NOMO-1 treated with dmso at 0.1 percent for 144 hours (cell line): ENCODE data around the gene ASF1A.

Experiments
- DNase-seq: peaks from one replicate; lab custom pipeline; 2025; ENCODE audit not compliant: unreplicated experiment; lab: John Stamatoyannopoulos, UW

The ASF1A gene

DNA sequence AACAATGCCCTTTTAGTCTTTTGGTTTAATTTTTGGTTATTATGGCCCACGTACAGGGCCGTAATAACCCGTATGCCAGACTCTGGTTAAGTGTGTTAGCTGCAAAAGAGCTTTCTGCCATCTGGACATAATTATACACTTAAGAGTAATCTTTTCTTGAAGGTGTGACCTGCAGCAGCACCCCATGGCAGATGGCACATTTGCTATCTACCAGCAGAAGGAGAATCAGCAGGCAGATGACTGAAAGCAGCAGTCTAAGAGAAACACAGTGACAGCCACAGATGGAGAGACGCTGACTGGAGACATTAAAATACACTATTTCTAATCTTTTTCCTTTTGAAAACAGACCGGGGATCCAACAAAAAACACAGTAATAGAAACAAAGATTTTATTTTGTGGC lies 18.7 kb downstream of the ASF1A start:
- no peak for DNase-seq

DNA sequence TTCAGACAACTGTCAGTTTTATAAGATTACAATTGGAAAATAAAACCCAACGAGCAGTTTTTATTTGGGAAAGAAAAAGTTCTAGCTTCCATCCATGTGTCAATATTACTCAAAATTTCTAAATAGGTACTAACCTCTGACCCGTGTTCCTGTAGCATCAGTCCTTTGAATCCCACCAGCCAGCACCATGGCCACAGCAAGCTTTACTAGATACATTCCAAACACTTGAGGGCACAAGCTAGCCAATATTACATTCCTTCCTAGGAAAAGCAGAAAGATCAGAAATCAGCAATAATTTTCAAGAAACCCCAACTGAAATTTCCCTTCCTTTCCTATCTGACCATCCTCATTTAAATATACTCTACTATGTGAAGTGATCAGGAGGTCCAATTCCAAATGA lies 19.2 kb downstream of the ASF1A start:
- no peak for DNase-seq

DNA sequence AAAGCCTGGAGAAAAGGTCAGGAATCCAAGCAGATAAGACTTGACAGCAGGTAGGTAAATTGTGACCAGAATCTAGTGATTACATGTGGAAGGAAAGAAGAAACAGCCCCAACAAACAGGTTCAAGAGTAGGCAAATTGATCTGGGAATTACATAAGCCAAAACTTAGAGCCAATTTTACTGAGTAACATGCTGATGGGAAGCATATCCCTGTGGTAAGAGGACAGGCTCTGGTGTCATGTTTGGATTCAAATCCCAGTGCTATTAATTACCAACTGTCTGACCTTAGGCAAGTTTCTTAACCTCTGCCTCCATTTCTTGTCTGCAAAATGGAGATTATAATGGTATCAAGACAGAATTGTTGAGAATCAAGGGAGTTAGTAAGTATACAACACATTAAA lies 20.6 kb downstream of the ASF1A start:
- DNase-seq, result no peak

DNA sequence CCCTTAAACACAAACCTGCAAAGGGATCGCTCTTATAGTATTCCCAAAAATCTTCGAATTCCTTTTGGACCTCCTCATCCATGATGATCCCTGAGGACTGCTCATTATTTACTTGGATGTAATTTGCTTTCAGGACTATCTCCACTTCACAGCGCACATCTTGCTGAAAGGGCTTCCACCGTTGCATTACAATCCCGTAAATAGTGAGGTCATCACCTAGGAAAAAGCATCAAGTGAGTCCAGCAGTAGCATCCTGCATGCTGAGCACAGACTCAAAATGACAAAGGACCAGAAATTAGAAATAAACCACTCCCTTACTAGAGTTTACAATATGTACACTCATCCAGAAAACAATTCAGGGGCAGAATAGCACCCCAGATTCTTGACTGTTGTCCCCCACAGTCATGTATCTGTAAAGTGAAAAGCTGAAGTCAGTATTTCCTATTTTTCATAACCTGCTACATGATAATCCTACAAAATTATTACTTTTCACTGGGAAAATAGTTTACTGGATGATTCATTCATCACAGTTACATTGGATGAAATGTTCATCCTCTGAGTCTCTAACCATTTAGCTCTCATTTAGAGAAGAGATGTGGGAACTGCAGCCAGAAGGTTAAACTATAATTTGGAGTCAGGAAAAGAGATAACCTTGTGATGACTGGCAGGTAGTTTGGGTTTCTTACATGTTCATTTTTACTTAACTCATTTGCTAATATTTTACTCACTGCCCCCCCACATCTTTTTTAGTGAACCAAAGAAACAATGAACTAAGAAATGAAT lies 23.8 kb downstream of the ASF1A start:
- no peak for DNase-seq

DNA sequence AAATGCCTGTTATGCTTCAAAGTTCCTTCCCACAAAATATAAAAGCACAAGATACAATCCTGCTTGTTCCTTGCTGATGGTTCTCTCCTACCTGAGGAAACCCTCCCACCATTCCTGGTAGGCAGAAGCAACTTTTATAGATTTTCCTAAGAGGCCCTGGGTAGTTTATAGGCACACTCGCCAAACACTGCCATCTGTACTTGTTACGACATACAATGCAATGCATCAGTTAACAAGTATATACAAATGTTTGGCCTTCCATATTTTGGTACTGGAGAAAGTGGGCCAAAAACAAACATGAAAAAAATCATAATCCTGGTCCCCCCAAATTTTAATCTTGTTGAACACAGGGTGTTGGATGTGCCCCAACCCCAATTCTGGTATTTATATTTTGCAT lies 24.4 kb downstream of the ASF1A start:
- DNase-seq, result no peak

DNA sequence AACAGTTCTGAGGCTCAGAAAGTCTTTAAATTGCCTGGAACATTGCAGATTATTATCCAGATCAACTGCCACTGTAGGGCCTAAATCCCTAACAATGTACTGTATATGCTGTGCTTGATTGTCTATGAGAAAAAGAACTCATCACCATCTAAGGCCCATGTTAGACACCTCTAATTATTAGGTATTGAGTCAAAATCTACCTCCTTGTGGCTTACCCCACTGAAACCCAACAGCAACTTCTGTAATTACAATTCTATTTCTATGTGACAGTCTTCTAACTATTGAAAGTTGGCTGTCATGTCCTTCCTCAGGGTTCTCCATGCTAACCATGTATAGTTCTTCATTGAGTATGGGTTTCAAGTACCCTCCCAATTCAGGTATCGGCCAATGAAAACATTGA lies 27.1 kb downstream of the ASF1A start:
- DNase-seq, result no peak

DNA sequence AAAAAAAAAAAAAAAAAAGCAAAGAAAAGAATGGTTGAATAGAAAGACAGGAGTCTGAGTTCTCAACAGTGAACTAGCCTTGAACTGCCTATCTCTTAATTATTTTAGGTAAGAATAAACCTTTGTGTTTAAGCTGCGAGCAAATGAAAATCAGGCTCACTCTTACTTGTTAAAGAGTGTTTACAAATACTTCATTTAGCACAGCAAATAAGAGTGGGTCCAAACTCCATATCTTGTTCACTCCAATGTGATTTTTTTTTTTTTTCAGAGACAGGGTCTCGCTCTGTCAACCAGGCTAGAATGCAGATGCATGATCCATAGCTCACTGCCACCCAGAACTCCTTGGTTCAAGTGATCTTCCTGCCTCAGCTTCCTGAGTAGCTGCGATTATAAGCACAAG lies 29.1 kb downstream of the ASF1A start:
- DNase-seq, result no peak

DNA sequence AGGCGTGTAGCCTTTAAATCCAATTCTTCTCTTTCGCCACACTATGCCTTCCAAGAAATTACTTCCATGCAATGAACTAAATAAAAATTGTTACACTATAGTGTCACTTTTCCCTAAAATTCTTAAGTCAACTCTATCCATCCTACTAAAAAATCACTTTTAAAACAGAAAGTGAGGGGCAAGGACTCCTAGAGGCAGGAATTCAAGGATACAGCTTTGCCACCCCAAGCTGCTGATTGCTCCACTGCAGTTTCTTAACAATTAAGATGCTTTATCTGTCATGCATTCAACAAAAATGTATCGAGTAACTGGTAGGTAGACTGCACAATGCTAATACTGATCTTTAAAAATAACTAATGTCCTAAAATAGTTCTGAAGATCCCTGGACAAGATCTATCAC lies 36.7 kb downstream of the ASF1A start:
- no peak for DNase-seq

DNA sequence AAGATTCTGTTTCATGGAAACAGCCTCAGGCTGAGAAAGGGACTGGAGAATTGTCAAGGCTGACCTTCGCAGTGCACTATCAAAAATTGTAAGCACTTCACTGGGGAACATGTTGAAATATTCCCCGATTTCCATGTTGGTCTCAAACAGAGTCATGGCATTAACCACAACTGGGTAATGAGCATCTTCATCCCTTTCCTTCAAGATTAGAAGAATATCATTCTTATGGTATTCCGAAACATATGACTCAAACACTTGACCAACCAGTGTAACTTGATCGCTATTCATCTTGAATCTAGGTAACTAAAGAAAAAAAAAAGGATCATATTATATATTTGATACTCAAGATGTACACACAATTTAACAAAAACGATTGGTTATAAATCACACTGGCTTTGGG lies 37.5 kb downstream of the ASF1A start:
- DNase-seq, result no peak

DNA sequence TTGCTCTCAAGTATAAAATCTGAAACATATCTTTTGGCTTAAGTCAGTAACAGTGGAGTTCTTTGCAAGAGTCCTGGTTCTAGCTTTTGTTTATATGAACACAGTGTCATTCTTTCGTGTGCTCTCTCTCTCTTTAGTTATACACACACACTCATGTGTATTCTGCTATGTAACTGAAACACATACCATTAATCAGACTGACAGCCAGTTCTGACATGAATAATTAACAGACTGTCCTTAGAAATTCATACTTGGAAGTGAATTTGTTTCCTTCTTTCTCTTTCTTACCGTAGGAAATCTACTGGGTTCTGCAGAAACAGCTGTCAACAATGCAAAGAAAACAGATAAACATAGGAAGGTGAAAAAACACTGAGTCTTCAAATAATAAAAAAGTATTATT lies 38.5 kb downstream of the ASF1A start:
- DNase-seq, result no peak

DNA sequence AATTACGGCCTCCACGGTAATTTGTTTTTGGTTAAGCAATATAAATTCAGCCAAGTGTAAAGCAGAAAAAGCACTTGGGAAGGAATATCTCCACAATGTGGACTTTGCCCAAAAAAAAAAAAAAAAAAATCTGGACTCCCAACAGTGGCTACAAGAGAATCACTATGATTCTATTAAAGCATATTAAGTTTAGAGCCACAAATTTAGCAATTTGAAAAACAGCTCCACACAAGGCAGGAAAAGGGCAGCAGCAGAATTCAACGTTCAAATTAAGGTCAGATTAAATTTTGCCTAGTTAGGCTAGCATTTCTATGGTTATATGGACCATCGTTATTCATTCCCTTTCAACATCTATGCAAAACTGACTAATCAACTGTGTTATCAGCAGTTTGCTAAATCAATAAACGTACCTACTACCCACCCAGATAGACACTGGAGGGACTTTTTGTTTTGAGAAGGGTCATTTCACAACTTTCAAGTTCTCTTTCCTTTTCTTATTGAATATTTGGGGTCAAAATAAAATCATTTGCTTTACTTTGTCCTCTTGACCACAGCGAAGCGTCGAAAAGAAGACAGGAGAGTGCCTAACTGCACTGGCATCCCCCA lies 40.0 kb downstream of the ASF1A start:
- DNase-seq, result no peak

DNA sequence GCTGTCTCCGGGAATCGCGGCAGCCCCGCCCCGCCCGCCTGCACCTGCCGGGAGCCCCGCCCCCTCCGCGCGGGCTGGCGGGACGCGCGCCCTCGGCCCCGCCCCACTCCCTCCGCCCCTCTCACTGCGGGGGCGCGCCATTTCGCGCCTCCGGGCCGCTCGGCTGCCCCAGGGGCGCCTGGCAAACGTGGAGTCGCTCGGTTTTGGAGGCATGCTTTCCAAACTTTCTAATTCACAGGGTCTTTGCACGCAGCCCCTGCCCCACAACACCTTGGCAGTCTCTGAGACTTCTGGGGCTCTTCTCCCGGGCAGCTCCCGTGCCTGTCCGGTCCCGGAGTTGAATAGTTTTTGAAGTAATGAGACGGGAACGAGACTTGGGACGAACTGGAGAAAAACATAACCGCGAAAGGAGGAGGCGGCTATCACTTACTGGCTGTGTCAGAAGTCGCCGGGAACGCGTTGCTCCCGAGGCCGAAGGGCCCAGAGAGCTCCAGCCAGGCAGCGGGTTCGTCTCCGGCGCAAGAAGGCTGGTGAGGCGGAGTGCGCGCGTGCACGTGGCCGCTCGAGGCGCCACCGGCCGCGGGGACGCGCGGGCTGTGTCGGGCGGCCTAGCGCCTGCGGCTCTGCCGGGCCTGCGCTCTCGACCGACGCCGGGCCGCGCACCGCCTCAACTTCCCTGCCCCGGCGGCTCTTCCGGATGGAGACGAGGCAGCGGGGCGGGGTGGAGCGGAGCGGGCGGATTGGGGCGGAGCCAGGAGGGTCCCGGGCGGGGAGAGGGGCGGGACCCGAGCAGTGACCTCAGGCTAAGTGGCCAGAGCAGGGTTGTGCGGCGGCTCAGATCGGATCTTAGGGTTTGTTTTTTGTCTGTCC lies 40.7 kb downstream of the ASF1A start, which contains the start of gene MCM9:
Gene MCM9, minus strand, starts transcription at position 699 of the 870 bp plus-strand sequence. CDS start 3,436 bp downstream, outside the sequence.
- peak; percentile 88 for DNase-seq

DNA sequence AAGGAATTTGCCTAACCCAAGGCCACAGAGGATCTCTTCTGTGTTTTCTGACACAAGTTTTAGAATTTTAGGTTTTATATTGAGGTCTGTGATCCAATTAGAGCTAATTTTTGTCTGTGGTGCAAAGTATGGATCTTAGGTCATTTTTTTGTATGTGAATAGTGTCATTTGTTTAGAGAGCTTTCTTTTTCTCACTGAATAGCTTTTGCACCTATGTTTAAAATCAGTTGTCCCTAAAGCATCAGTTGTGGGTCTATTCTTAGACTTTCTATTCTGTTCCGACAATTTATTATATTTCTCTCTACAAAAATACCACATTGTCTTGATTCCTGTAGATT lies 41.3 kb downstream of the ASF1A start:
- no peak for DNase-seq

DNA sequence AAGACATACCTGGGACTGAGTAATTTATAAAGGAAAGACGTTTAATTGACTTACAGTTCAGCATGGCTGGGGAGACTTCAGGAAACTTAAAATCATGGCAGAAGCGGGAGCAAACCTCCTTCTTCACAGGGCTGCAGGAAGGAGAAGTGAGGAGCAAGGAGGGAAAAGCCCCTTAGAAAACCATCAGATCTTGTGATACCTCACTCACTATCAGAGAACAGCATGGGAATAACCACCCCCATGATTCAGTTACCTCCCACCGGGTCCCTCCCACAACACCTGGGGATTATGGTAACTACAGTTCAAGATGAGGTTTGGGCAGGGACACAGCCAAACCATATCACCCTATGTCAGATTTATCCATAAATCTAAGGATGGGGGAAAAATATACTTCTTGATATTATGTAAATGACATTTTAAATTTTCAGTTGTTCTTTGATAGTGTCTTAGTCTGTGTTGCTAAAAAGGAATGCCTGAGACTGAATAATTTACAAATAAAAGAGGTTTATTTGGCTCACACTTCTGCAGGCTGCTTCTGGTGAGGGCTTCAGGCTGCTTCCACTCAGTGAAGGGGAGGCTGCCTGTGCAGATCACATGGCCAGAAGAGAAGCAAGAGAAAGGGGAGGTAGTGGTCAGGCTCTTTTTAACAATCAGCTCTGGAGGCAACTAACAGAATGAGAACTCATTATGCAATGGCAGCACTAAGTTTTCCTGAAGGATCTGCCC lies 42.2 kb downstream of the ASF1A start:
- DNase-seq, result no peak

DNA sequence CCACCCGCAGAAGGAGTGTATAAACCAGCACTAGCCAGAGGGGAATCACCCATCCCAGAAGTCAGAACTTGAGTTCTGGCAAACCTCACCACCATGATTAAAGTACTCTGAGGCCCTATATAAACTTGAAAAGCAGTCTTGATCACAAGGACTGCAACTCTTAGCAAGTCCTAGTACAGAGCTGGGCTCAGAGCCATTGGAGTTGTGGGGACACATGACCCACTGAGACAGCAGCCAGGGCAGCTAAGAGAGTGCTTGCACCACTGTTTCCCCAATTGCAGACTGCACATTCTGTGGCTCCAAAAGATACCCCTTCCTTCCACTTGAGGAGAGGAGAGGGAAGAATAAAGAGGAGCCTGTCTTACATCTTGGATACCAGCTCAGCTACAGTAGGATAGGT lies 45.7 kb downstream of the ASF1A start:
- DNase-seq, result no peak

DNA sequence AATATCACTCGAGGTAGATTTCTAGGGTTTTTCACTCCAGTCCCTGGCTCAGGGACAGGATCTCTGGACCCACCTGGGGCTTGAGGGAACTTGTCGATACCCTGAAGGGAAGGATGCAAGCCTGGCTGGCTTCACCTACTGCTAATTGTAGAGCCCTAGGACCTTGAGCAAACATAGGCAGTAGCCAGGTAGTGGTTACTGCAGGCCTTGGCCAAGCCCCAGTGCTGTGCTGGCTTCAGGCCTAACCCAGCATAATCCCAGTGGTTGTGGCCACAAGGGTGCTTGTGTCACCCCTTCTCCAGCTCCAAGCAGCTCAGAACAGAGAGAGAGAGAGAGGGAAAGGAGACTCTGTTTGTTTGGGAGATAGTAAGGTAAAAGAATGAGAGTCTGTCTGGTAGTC lies 46.8 kb downstream of the ASF1A start:
- no peak for DNase-seq

DNA sequence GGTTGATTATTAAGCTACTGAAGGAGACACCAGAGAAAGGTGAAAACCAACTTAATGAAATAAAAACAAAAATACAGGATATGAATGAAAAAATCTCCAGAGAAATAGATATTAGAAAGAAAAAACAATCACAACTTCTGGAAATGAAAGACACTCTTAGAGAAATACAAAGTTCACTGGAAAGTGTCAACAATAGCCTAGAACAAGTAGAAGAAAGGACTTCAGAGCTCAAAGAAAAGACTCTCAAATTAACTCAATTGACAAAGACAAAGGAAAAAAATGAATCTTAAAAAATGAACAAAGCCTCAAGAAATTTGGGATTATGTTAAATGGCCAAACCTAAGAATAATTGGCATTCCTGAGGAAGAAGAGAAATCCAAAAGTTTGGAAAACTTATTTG lies 51.3 kb downstream of the ASF1A start:
- no peak for DNase-seq

DNA sequence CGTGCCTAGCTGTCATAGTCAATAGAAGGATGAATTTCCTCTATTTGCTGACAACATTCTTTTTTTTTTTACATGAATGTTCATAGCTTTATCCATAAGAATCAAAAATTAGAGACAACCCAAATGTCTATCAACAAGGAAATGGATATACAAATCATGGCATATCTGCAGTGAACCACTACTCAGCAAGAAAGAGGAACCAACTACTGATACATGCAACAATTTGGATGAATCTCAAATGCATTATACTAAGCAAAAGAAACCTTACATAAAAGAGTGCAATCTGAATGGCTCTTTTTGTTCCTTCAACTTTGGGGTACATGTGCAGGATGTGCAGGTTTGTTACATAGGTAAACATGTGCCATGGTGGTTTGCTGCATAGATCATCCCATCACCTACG lies 58.7 kb downstream of the ASF1A start:
- DNase-seq, result no peak

DNA sequence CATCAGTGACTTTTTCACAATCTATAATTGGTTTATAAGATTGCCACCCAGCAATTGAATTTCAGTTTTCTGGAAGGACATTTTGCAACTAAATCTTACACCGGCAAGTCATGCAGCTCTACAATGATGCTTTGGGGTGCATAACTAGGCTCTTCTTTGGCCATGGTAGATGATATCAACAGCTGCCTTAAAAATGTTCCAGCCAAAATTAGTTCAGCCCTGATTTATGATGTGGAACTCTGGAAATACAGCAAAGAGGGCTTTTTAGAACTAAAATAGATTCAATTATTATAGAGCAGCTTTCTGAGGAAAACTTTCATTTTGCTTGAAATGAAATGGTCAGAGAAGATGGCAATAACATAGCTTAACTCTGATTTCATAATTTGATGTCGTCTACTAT lies 59.4 kb downstream of the ASF1A start:
- DNase-seq, result no peak
